Suprapubic skin (tissue), 4 donors: Measurements from ENCODE around the gene JADE2.

ENCODE experiments used
- CTCF ChIP-seq, 2 donors: fragments of 200-600 bp in 1 of 2; fragments of 450-650 bp in 1 of 2; sonication (generic) in 1 of 2; IDR thresholded peaks; one replicate each; pipeline ENCODE4 v1.5.1; 2016 to 2019; ENCODE audit warnings: antibody characterized with exemption in 2 of 2, mild to moderate bottlenecking in 1 of 2, moderate library complexity in 1 of 2
- EP300 ChIP-seq: sonication (generic); formaldehyde crosslinking; IDR thresholded peaks from one replicate; pipeline ENCODE4 v1.6.1; 2017; ENCODE audit warnings: antibody characterized with exemption
- POLR2A ChIP-seq, 2 donors: fragments of 450-650 bp; IDR thresholded peaks; one replicate each; pipeline ENCODE4 v1.6.1; 2017; ENCODE audit warnings: antibody characterized with exemption in 2 of 2, mild to moderate bottlenecking in 2 of 2, moderate library complexity in 2 of 2
- POLR2AphosphoS5 ChIP-seq, 3 donors: sonication (generic); formaldehyde crosslinking; IDR thresholded peaks; one replicate each; pipeline ENCODE4 v1.6.1; 2017; ENCODE audit warnings: antibody characterized with exemption in 3 of 3

GRCh38 chr5:134560698-134561097, 35.2 kb downstream of the JADE2 start:
- TF ChIP-seq CTCF (IDR thresholded peaks at IDR 0.05): no peak
- TF ChIP-seq POLR2A (IDR thresholded peaks at IDR 0.05): no peak
- TF ChIP-seq POLR2AphosphoS5 (IDR thresholded peaks at IDR 0.05): no peak
- no peak for TF ChIP-seq EP300
